Ascending aorta (tissue), 2 donors: Measurements from ENCODE around the gene CNGA2. TPM values are rescaled to one million over a fixed set of nuclear protein-coding genes. Genes with fewer than 3 reads are reported as not detected.

ENCODE experiments used
- DNase-seq, 2 donors: peaks; one replicate each; pipeline ENCODE4 v3.0.0-alpha.2; 2019; ENCODE audit warnings: low spot score in 2 of 2
- H3K27ac ChIP-seq, 2 donors: fragments of 200-600 bp; sonication (generic); one replicate each; pipeline ENCODE4 v1.5.1; 2016 to 2017; ENCODE audit warnings: mild to moderate bottlenecking in 1 of 2
- H3K27me3 ChIP-seq: fragments of 200-600 bp; sonication (generic); one replicate; pipeline ENCODE4 v1.5.1; 2017
- H3K36me3 ChIP-seq, 2 donors: fragments of 200-600 bp; sonication (generic); one replicate each; pipeline ENCODE4 v1.5.1; 2016
- H3K4me1 ChIP-seq, 2 donors: fragments of 200-600 bp; sonication (generic); one replicate each; pipeline ENCODE4 v1.5.1; 2016 to 2017; ENCODE audit warnings: mild to moderate bottlenecking in 1 of 2
- H3K4me3 ChIP-seq, 2 donors: fragments of 200-600 bp; sonication (generic); one replicate each; pipeline ENCODE4 v1.5.1; 2016 to 2017; ENCODE audit warnings: mild to moderate bottlenecking in 1 of 2
- H3K9me3 ChIP-seq, 2 donors: fragments of 200-600 bp; sonication (generic); one replicate each; pipeline ENCODE4 v1.5.1; 2016
- CTCF ChIP-seq, 3 experiments: fragments of 200-600 bp in 2 of 3; fragments of 450-650 bp in 1 of 3; sonication (generic) in 2 of 3; IDR thresholded peaks; one replicate each; pipeline ENCODE4 v1.5.1; 2016 to 2019; ENCODE audit warnings: antibody characterized with exemption in 3 of 3, mild to moderate bottlenecking in 1 of 3, moderate library complexity in 1 of 3
- intact Hi-C: fragments of 100-400 bp; cut with DNase I; formaldehyde crosslinking; loops from one replicate; pipeline ENCODE4 v1.15.1; 2023
- total RNA-seq: library from RNA; depleted of rRNA; stranded (reverse); fragments of >200 nt; gene quantifications from one replicate; pipeline ENCODE4 v1.1.0, GENCODE V29; 2016

Gene CNGA2
- total RNA-seq, 1 donor from 2014 or later: not detected

GRCh38 chrX:151776181-151776731, 41.7 kb downstream of the CNGA2 start:
- no peak overlapping the region for H3K4me3 ChIP-seq
- DNase-seq: peak in 1 of 2 donors; percentile 56
- H3K9me3 ChIP-seq: no peaks in the 10 kb centered on the region
- no peak overlapping the region for H3K27ac ChIP-seq
- intact Hi-C loops: no loop called here
- no peaks in the 10 kb centered on the region for H3K27me3 ChIP-seq
- H3K36me3 ChIP-seq: no peaks in the 10 kb centered on the region
- H3K4me1 ChIP-seq: no peaks in the 10 kb centered on the region
- TF ChIP-seq CTCF (IDR thresholded peaks at IDR 0.05): no peak

DNA sequence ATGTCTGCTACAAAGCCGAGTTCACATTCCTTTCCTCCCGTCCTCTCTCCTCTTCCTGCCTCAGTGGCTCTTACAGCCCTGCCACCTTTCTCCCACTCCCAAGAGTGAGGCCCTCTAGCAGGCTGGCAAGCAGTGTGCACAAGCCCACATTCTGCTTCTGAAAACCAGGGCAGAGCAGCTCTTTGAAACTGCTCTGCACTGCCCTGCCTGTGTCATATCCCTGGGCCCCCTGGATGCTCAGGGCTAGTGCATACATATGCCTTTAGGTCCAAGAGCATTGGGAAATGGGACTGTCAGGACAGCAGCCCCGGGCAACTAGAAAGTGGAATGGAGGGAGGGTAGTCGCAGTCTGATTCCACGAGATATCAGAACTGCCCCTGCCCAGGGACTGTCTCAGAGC, 42.4 kb downstream of the CNGA2 start:
- no peak overlapping the region for H3K27ac ChIP-seq
- no peak overlapping the region for H3K4me3 ChIP-seq
- H3K27me3 ChIP-seq: no peaks in the 10 kb centered on the region
- no peak for TF ChIP-seq CTCF (IDR thresholded peaks at IDR 0.05)
- H3K4me1 ChIP-seq: no peaks in the 10 kb centered on the region
- H3K9me3 ChIP-seq: no peaks in the 10 kb centered on the region
- DNase-seq: peak in 1 of 2 donors; percentile 39
- no peaks in the 10 kb centered on the region for H3K36me3 ChIP-seq
- intact Hi-C loops: no loop called here

DNA sequence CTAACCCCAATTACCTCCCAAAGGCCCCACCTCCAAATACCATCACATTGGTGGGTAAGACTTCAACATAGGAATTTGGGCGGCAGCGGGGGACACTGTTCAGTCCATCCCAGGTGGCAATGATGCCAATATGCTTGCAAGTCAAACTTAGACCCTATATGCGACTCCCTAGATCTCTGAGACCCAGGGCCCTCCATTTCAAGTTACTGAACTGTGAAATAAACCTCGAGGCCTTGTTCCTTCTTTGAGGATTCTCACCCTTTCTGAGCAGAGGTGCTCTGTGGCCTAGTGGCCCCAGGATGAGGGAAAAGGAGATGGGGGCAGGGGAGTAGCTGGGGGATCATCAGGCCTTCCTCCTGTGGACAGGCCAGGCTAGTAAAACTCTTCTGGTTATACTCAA, 44.7 kb downstream of the CNGA2 start:
- Histone ChIP-seq H3K4me1 (no peaks in the 10 kb centered on the region), H3K27me3 (no peaks in the 10 kb centered on the region), H3K27ac (no peak overlapping the region), H3K9me3 (no peaks in the 10 kb centered on the region), H3K36me3 (no peaks in the 10 kb centered on the region), H3K4me3 (no peak overlapping the region)
- TF ChIP-seq CTCF (IDR thresholded peaks at IDR 0.05): no peak
- DNase-seq: no peak
- intact Hi-C loops: no loop called here

DNA sequence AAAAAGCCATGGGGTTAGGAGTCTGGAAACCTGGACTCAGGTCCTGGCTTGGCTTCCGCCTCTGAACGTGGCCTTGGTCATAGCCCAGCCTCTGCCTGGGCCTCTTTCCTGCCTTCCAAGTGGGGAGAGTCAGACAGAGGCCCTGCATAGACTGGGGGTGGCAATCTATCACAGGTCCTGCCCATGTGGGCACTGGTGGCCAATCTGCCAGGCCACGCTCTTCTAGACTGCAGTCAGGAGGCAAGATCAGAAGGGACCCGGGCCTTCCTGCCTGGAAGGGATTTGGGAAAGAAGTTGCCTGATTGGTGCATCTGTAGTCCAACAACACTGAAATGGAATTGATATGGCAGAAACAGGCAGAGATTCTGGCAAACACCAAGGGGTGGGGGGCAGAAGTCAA, 46.1 kb downstream of the CNGA2 start:
- Histone ChIP-seq H3K9me3 (no peaks in the 10 kb centered on the region), H3K4me1 (no peaks in the 10 kb centered on the region), H3K36me3 (no peaks in the 10 kb centered on the region), H3K4me3 (no peak overlapping the region), H3K27ac (no peak overlapping the region), H3K27me3 (no peaks in the 10 kb centered on the region)
- no peak for DNase-seq
- intact Hi-C loops: no loop called here
- TF ChIP-seq CTCF (IDR thresholded peaks at IDR 0.05): no peak

GRCh38 chrX:151789179-151789800, 54.7 kb downstream of the CNGA2 start:
- H3K27me3 ChIP-seq: no peaks in the 10 kb centered on the region
- no peak for TF ChIP-seq CTCF (IDR thresholded peaks at IDR 0.05)
- H3K4me1 ChIP-seq: peaks cover 2 to 6% of the 10 kb centered on the region in 2 donors
- H3K4me3 ChIP-seq: no peak overlapping the region
- H3K9me3 ChIP-seq: no peaks in the 10 kb centered on the region
- peak overlapping the region; percentile 45 to 73 for H3K27ac ChIP-seq
- intact Hi-C loops: no loop called here
- H3K36me3 ChIP-seq: no peaks in the 10 kb centered on the region
- peak in 1 of 2 donors; percentile 82 for DNase-seq
